ENCODE results near the gene PRH2.

Gene PRH2

DNA sequence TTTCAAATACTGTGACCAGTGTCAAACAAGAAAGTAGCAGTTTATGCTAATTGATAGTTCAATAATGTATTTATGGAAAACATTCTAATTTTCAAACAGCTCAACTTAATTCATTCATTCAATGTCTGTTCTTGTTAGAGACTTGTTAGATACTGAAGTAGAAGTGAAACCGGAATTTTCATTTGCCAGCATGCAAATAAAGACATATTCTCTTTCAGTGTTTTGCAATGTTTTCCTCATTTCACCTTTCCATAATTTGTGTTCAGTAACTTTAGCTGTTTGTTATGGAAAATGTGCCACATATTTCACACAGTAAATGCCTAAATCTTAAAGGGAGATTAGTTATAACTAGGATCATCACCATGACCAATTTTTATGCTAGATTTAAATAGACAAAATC lies 36.4 kb downstream of the PRH2 start:
- no peak for DNase-seq

- DNase-seq: no peak
These were observed 37.3 kb downstream of the PRH2 start for GRCh38 chr12:10966314-10966713.

GRCh38 chr12:10967409-10967808 lies 38.4 kb downstream of the PRH2 start:
- DNase-seq: no peak

DNA sequence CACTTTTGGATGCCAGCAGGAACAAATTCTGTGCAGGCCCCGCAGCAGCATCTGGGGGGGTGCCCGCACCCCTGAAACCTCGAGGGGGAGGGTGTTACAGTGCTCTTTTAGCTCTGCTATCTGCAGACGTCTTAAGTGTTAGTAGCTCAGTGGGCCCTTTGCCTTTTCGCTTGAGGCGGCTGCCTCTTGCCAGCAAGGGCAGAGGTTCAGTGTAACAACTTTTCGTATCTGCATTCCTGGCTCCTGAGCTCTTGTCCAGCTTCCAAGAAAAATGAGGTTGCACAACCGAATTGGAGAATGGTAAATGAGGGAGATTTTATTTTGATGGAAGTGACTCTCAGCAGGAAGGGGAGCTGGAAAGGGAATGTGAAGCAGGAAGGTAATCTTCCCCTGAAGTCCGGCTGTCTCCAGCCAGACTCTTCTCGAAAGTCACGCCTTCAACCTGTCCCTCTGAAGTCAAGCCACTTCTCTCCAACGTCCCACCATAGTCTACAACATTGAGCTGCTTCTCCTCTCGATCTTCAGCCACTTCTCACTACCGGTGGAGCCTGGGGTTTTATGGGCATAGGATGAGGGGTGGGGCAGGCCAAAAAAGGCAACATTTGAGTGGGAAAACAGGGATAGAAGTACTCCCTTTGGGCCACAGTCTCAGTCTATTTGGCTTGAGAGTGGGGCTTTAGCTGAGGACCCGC lies 39.9 kb downstream of the PRH2 start:
- DNase-seq: no peak

DNA sequence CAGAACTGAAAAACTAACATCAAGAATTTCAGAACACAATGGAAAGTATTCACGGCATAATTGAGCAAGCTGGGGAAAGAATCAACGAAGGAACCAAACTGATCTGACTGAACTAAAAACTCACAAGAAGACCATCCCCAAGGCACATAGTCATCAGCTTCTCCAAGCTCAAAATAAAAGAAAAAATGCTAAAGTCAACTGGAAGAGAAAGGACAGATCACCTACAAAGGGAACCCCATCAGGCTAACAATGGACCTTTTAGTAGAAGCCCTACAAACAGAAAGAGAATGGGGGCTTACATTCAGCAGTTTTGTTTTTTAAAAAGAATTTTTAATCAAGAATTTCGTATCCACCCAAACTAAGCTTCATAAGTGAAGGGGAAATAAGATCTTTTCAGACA lies 45.9 kb downstream of the PRH2 start:
- DNase-seq: no peak

- no peak for DNase-seq
These were observed 53.2 kb downstream of the PRH2 start for GRCh38 chr12:10982244-10982643.

Measured in NCI-H1436 (cell line).